Endometrial microvascular endothelial cells (primary cell): ENCODE results near the gene ANKLE1. TPM values are rescaled to one million over a fixed set of nuclear protein-coding genes. Genes with fewer than 3 reads are reported as not detected.
"Not testable (repeated sequence)": the region's sequence is repeated elsewhere in the genome, so short reads cannot be mapped to it uniquely, and the experiment has no call there.

ENCODE experiments used
- in situ Hi-C: cut with HindIII; loops from 2 replicates; pipeline ENCODE4 v1.10.0; 2017; ENCODE audit warnings: low sequenced_read_pairs, low pct_unique_long_range_greater_than_20kb; ENCODE audit errors: inconsistent ontology term
- total RNA-seq: library from RNA; depleted of rRNA; stranded (reverse); fragments of >200 nt; gene quantifications from one replicate; pipeline ENCODE4 v1.2.3, GENCODE V29; 2015; ENCODE audit errors: inconsistent ontology term

ANKLE1 gene
- total RNA-seq, 1 donor from 2014 or later: 1.0 TPM

GRCh38 chr19:17275441-17276175, 6.1 kb upstream of the ANKLE1 start:
- in situ Hi-C loops: no loop called here

GRCh38 chr19:17279436-17279835, 2.3 kb upstream of the ANKLE1 start:
- in situ Hi-C loops: no loop called here

GRCh38 chr19:17282488-17283125, 906 bp downstream of the ANKLE1 start:
- in situ Hi-C loops: no loop called here

- in situ Hi-C loops: no loop called here
Measured at GRCh38 chr19:17283504-17283996, 1.8 kb downstream of the ANKLE1 start.

GRCh38 chr19:17285415-17286135, 3.9 kb downstream of the ANKLE1 start:
- in situ Hi-C loops: no loop called here

- in situ Hi-C loops: no loop called here
Measured at GRCh38 chr19:17286263-17286662, 4.6 kb downstream of the ANKLE1 start.

GRCh38 chr19:17286752-17287151, 5.1 kb downstream of the ANKLE1 start:
- in situ Hi-C loops: no loop called here

GRCh38 chr19:17289489-17289888, 7.8 kb downstream of the ANKLE1 start:
- in situ Hi-C loops: no loop called here

- in situ Hi-C loops: no loop called here
Measured at GRCh38 chr19:17292301-17293074, 10.8 kb downstream of the ANKLE1 start.

- in situ Hi-C loops: no loop called here
Measured at GRCh38 chr19:17293605-17294004, 11.9 kb downstream of the ANKLE1 start.

- in situ Hi-C loops: no loop called here
Measured at GRCh38 chr19:17294051-17294891, 12.6 kb downstream of the ANKLE1 start.

- in situ Hi-C loops: not testable (repeated sequence)
Measured at GRCh38 chr19:17295551-17295950, 13.8 kb downstream of the ANKLE1 start.

- in situ Hi-C loops: no loop called here
Measured at GRCh38 chr19:17296273-17296672, 14.6 kb downstream of the ANKLE1 start.

- in situ Hi-C loops: no loop called here
Measured at GRCh38 chr19:17296976-17297375, 15.3 kb downstream of the ANKLE1 start.

- in situ Hi-C loops: no loop called here
Measured at GRCh38 chr19:17300992-17301619, 19.4 kb downstream of the ANKLE1 start.

- in situ Hi-C loops: no loop called here
Measured at GRCh38 chr19:17302391-17303166, 20.9 kb downstream of the ANKLE1 start.
